Medulla oblongata (tissue), 1 donor: ENCODE measurements around the gene BHLHE23.

ENCODE experiments used
- DNase-seq: peaks from one replicate; pipeline ENCODE4 v3.0.0-alpha.2; 2015; ENCODE audit errors: extremely low spot score

Gene BHLHE23

GRCh38 chr20:62972845-62973745 lies 33.7 kb downstream of the BHLHE23 start:
- no peak for DNase-seq

DNA sequence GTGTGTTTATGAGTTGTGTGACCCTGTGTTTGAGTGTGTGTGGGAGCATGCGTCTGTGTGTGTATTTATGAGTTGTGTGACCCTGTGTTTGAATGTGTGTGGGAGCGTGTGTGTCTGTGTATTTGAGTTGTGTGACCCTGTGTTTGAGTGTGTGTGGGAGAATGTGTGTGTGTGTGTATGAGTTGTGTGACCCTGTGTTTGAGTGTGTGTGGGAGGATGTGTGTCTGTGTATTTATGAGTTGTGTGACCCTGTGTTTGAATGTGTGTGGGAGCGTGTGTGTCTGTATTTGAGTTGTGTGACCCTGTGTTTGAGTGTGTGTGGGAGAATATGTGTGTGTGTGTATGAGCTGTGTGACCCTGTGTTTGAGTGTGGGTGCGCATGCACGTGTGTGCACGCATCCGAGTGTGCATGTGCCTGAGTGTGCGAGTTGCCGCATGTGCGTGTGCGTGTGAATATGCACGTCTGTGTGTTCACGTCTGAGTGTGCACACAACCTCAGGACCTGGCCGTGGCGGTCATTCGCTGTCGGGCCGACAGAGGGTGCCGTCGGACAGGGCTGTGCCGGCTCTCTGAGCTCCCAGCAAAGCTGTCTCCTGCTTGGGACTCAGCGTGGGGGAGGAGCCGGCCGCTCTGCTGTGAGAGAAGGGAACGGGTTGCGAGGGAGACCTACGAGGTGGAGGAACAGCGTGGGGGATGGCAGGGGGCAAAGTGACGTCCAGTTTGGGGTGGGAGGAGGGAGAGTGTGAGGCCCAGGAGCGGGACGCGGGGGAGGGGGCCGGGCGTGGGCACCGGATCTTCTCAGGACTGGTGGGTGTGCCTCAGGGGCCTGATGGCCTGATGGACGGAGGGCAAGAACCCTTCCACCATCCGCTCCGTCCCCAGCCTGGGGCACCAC lies 34.6 kb downstream of the BHLHE23 start:
- DNase-seq: peak; percentile 78

GRCh38 chr20:62971211-62971949 lies 35.4 kb downstream of the BHLHE23 start:
- DNase-seq: no peak

- DNase-seq: no peak
Observed at GRCh38 chr20:62970307-62971210, 36.2 kb downstream of the BHLHE23 start.

DNA sequence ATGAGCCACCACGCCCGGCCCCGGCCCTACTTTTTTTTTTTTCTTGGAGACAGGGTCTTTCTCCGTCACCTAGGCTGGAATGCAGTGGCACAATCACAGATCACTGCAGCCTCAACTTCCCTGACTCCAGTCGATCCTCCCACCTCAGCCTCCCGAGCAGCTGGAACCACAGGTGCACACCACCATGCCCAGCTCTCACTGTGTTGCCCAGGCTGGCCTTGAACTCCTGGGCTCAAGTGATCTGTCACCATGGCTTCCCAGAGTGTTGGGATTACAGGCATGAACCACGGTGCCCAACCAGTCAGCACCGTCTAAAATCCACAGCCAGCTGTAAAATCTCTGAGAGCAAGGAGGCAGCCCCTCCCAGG lies 36.8 kb downstream of the BHLHE23 start:
- DNase-seq: no peak

DNA sequence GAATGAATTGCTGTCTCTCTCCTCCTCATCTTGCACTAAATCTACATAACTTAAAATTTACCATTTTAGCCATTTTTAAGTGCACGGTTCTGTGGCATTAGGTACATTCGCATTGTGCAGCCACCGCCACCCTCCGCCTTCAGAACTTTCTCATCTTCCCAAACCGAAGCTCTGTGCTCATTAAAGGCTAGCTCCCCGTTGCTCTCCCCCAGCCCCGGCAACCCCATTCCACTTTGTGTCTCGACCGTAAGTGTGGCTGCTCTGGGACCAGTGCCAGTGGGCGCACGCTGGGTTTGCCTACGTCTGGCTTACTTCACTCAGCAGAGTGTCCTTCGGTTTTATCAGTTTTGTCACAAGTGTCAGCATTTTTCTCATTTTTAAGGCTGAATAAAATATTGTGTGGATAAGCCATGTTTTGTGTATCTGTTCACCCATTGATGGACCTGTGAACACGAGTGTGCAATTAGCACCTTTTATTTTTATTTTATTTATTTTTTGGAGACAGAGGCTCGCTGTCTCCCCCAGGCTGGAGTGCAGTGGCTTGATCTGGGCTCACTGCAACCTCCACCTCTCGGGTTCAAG lies 37.5 kb downstream of the BHLHE23 start:
- no peak for DNase-seq

DNA sequence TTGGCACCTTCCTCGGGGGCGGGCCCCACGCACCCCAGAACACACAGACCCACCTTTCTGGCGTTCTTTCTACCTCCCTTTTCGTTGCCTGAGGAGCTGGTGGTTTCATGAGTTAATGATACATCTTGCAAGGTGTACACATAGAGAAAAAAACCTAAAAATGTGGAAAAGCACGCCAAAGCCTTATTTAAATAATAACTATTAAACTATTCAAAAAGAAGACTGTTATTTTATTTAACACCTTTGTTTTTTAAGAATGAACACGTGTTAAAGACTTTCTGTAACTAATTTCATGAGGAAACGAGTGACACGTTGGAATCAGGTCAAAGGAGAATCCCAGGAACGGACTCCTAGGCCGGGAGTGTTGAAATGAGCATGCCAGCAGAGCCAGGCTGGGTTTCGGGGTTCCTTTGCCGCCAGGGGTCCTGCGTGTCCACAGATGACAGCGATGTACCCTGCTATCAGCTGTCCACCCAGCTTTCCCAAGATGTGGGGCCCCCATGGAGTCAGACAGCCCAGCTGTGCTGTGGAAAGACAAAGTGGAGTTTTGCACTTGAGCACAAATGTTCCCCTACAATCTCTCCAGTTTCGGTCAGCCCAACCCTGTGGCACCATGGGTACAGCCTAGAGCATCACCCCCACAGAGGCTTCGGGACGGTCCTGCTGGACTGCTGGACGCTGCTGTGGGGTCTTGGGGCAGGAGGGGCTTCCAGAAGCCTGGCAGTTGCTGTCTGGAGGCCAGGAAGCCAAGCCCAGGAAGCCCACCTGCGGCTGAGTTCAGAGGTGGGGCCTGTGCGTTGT lies 38.2 kb downstream of the BHLHE23 start:
- DNase-seq: no peak

DNA sequence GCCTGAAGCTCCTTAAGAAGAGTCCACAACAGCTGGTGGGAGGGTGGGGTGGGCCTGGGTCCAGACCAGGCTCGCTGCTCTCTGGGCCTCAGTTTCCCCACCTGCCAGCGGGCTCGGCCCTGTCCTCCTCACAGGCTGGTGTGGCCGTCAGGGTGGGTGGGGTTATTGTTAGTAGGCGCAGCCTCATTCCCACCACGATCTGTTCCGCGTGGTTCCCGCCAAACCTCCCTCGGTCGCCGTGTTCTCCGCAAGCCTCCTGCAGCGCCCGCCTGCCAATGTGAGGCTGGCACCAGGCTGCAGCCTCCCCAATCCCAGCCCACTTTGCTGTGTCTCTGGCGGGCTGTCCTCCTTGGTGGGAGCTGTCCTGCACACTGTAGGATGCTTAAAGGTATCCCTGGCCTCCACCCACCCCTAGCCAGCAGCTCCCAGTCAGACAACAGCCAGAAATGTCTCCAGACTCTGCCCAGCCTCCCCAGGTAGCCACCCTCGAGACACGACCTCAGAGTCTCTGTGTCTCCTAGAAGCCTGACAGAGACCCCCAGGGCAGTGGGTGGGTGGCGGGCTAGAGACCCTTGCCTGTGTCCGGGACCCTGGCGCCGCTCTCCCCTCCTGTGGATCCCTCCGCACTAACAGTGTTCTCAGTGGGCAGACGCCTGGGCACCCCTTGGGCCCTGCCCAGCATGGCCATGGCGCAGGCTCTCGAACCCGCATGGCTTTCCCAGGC lies 39.0 kb downstream of the BHLHE23 start:
- no peak for DNase-seq

GRCh38 chr20:62967149-62967501 lies 39.6 kb downstream of the BHLHE23 start:
- DNase-seq: no peak

DNA sequence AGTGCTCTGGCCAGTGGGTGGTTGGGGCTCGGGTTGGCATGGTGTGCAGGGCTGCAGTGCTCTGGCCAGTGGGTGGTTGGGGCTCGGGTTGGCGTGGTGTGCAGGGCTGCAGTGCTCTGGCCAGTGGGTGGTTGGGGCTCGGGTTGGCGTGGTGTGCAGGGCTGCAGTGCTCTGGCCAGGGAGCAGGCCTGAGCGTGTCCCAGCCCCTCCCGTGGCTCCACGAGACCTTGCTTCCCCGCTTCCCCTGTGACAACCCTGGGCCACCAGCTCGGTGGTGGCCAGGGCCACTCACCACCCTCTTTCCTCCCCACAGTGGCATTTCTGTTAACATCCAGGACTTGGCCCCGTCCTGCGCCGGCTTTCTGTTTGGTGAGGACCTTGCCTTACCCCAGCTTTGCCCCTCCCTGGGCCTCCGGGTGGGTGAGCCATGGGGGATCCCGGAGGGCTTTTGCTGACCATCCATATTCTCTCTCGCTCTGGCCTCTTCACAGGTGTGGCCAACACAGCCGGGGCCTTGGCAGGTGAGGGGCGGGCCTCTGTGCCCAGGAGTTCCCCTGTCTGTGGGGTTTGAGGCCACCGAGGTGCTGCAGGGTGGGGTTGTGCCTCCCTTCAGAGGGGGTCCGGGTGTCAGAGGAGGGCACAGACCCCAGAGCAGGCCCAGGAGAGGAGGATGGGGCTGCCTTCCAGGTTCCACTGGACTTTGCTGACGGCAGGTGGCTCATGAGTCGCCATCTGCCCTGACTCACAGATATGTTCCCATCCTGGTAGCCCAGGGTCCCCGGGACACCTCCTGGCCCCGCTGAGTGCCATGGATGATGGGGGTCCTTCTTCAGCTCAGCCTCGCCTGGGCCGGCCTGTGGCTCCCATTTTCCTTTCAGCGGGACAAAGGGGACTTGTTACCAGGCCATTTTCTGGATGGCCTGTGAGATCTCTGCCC lies 40.3 kb downstream of the BHLHE23 start:
- DNase-seq: no peak

DNA sequence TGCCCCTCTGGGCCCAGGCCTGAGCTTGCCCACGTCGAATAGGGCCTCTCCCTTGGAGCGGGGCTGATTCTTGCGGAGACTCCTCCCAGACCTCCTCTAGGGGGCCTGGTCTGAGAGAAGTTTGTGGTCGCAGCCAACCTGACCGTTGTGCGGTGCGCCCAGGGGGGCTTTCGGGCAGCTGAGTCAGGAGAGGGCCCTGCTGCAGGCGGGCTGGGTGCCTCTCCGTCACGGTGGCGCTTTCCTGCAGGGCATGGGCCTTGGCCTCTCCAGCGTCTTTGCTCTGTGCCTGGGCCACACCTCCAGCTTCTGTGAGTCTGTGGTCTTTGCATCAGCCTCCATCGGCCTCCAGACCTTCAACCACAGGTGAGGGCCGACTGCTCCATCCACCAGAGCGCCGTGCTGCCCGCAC lies 41.4 kb downstream of the BHLHE23 start:
- no peak for DNase-seq

DNA sequence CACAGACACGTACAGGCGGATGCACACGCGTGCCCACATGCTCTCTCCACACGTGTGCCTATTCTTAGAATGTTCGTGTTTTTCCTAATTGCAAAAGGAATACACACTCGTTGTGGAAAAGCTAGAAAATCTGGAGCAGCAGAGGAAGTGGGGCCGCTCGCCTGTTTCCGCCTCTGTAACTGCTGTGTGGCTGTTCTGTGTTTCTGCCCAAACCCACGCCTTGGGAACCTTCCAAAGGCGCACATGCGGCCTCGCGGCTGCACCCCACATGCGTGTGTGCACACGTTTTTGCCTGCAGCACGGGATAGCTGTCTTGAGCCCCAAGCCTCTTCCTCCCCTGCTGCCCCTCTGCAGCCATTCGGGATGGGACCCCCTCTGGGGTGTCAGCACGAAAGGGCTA lies 42.1 kb downstream of the BHLHE23 start:
- no peak for DNase-seq

DNA sequence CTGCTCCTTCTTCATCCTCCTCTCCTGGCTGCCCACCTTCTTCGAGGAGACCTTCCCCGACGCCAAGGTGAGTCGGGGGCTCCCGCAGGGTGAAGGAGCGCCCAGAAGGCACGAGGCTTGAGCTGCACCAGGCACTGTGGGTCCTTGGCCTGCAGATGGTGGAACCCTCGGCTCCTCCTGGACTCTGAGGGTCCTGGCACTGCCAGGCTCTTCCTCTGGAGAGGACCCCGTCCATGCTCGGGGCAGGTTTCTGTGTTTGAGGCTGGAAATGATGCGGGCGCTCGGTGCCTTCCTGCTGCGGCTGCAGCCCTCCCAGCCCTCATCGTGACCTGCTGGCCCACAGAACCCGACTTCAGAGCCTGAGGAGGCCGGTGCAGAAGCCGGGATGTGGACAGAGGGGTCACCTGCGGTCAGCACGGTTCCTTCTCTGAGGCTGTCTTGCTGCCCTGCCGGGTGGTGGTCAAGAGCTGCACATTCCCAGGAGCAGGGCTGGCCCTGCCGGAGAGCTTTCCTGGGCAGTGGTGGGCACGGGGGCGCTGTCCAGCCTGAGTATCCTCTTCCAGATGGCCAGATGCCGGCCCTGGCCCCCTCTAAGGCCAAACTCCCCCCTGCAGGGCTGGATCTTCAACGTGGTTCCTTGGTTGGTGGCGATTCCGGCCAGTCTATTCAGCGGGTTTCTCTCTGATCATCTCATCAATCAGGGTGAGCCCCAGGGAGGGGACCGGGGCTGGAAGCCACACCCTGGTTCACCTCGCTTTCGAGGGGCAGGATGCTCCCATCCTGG lies 43.0 kb downstream of the BHLHE23 start:
- no peak for DNase-seq

DNA sequence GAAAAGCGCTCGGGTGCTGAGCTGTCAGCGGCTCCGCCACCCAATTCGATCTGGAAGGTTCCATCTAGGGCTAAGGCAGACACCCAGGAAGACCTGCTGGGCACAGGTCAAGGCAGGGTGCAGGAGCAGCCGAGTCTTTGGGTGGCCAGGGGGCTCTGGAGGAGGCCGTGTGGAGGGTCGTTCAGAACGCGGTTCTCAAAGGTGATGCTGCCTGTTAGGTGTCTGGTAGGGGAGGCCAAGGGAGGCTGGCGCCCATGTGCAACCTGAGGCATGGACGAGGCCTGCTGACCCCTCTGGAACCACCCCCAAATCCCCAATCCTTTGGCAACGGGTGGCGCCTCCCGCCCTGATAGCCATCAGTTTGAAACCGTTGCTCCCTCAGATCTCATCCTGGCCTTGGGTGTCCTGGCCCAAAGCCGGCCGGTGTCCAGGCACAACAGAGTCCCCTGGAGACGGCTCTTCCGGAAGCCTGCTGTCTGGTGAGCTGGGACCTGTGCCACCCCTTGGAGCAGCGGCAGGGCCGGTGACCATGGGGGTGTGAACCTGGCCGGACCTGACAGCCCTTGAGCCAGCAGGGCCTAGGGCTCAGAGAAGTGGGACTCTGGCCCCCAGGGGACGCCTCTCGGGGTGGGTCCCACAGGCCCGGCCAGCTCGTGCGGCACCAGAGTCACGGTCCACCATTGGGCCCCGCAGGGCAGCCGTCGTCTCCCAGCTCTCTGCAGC lies 43.7 kb downstream of the BHLHE23 start:
- DNase-seq: no peak

GRCh38 chr20:62962221-62962879 lies 44.4 kb downstream of the BHLHE23 start:
- DNase-seq: no peak

GRCh38 chr20:62961799-62962198 lies 45.0 kb downstream of the BHLHE23 start:
- no peak for DNase-seq
